Measurements from ENCODE around the gene AMMECR1.

DNA sequence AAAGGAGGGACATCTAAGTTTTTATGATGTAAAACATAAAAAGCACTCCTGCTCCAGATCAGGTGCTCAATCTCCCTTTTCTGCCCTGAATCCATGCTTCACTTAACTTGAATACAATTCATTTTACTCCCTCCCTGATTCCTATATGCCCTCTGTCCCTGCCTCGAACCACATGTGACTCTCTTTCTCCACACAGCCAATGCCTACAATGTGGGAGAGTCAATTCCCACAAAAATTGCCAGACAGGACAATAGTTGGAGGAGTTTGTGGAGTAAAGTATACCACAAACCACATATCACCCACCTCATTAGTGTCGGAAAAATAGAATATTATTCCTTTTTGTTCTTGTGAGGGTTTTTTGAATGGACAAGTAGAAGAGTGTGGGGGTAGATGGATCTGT lies 9.7 kb downstream of the AMMECR1 start:
- TF ChIP-seq SMC3 (conservative IDR thresholded peaks at IDR 0.05; ENCODE audit: poor library complexity) = no peak
- TF ChIP-seq, protein P1, sequence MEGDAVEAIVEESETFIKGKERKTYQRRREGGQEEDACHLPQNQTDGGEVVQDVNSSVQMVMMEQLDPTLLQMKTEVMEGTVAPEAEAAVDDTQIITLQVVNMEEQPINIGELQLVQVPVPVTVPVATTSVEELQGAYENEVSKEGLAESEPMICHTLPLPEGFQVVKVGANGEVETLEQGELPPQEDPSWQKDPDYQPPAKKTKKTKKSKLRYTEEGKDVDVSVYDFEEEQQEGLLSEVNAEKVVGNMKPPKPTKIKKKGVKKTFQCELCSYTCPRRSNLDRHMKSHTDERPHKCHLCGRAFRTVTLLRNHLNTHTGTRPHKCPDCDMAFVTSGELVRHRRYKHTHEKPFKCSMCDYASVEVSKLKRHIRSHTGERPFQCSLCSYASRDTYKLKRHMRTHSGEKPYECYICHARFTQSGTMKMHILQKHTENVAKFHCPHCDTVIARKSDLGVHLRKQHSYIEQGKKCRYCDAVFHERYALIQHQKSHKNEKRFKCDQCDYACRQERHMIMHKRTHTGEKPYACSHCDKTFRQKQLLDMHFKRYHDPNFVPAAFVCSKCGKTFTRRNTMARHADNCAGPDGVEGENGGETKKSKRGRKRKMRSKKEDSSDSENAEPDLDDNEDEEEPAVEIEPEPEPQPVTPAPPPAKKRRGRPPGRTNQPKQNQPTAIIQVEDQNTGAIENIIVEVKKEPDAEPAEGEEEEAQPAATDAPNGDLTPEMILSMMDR (IDR thresholded peaks at IDR 0.05; ENCODE audit: poor library complexity, severe bottlenecking) = no peak
- no peak for TF ChIP-seq POLR2AphosphoS5 (IDR thresholded peaks at IDR 0.05)
- TF ChIP-seq EZH2 (IDR thresholded peaks at IDR 0.05; ENCODE audit: borderline replicate concordance, insufficient read depth, low read length, poor library complexity, severe bottlenecking) = no peak

Data from neural cell (in vitro differentiated cells).